ENCODE results near the gene MDK.

GRCh38 chr11:46362156-46363030 lies 19.1 kb upstream of the MDK start:
- TF ChIP-seq FOSL1 (IDR thresholded peaks at IDR 0.05; ENCODE audit: low read depth) (no peak), CBX3 (IDR thresholded peaks at IDR 0.05; ENCODE audit: low read depth) (no peak), SRF (IDR thresholded peaks at IDR 0.05; ENCODE audit: low read depth) (no peak)
